ACHN (cell line): ENCODE measurements around the gene PINLYP.
"Not testable (repeated sequence)": the region's sequence is repeated elsewhere in the genome, so short reads cannot be mapped to it uniquely, and the experiment has no call there.

ENCODE experiments used
- DNase-seq: peaks from one replicate; pipeline ENCODE4 v3.0.0-alpha.2; 2015
- in situ Hi-C: cut with HindIII; loops from 2 replicates; pipeline ENCODE4 v1.10.0; 2017; ENCODE audit warnings: low sequenced_read_pairs, low pct_ligation_motif_present, low pct_unique_long_range_greater_than_20kb

The PINLYP gene

DNA sequence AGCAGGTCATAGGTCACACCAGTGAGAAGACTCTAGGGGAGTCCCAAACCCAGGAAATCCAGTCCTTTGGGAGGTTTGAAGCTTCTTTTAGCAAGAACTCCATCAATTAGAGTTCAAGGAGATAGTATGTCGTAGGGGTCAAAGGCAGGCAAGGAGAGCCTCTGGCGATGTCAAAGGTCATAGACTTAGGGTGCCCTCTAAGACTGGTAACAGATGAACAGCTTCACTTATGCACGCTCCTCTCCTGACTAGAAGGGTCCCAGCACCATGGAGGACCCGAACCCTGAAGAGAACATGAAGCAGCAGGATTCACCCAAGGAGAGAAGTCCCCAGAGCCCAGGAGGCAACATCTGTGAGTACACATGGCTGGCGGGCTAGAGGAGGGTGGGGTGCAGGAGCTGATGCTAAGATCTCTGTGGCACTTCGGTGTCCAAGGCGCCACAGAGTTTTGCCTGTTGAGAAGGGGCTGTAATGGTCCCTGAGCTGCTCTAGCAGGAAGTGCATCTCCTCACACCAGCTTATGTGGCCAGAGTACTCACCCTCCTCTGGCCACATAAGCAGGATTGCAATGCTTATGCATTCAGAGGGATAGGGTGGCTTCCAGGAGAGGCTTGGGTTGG lies 21.4 kb downstream of the PINLYP start:
- no peak for DNase-seq
- in situ Hi-C loops, result no loop called here

DNA sequence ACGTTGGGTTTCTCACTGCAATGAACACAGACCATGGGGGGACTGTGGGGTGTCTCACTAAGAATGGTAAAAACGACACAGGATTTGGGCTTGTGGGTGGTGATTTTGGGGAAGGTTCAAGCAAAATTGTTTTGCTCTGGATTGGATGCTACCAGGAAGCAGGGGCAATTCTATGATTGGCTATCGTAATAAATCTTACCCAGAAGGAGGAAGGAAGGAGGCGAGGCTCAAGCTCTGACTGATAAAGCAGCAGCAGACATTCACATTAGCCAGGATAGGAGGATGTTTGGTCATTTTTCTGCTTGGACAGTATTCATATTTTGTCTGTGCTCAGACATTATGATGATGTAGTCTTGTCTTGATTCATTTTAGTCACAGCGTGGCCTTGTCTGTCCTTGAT lies 22.3 kb downstream of the PINLYP start:
- in situ Hi-C loops, result no loop called here
- no peak for DNase-seq

- in situ Hi-C loops, result no loop called here
These were observed 23.0 kb downstream of the PINLYP start for GRCh38 chr19:43598445-43599240.

GRCh38 chr19:43599635-43600295 lies 24.2 kb downstream of the PINLYP start:
- in situ Hi-C loops, result no loop called here
- no peak for DNase-seq

More at GRCh38 chr19:43598445-43599240, 23.0 kb downstream of the PINLYP start:
- DNase-seq, result no peak

DNA sequence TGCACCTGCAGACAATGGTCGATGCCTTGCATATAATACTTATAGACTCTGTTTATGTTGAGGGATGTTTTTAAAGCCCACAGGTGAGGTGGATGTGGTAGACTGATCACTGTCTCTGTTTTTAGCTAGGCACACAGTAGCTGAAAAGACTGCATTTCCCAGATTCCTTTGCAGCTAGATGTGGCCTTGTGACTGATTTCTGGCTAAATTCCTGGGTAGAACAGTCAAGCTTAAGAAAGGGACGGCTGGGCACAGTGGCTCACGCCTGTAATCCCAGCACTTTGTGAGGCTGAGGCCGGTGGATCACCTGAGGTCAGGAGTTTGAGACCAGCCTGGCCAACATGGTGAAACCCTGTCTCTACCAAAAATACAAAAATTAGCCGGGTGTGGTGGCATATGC lies 24.7 kb downstream of the PINLYP start:
- in situ Hi-C loops, DNase-seq: not testable (repeated sequence)

- DNase-seq, result no peak
- in situ Hi-C loops, result no loop called here
These were observed 30.4 kb downstream of the PINLYP start for GRCh38 chr19:43605875-43606568.

DNA sequence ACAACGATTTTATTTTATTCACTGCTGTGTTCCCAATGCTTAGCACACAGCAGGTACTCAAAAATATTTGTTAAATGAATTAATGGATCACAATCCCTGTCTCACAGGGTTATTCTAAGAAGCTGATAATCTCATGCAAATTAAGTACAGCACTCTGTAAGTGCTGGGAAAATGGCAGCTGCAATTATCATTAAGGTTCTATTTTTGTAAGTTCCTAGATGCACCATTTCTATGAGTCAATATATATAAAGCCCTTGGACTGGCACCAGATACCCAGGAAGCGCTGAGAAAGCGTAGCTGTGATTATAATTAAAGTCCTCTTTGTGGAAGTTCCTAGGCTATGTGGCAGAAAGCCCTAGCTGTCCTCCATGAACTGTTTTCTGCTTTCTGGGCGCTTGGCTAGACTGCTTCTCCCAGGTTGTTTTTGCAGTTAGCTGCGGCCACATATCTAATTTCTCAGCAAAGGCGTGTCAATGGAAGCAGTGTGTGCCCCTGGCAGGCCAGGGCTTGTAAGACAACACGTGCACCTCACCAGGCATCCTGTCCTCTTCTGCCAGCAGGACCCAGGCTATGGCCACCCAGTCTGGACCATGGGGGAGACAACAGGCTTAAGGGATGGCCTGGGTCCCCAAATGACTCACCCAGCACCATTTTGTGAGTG lies 31.1 kb downstream of the PINLYP start:
- no peak for DNase-seq
- in situ Hi-C loops, result no loop called here

DNA sequence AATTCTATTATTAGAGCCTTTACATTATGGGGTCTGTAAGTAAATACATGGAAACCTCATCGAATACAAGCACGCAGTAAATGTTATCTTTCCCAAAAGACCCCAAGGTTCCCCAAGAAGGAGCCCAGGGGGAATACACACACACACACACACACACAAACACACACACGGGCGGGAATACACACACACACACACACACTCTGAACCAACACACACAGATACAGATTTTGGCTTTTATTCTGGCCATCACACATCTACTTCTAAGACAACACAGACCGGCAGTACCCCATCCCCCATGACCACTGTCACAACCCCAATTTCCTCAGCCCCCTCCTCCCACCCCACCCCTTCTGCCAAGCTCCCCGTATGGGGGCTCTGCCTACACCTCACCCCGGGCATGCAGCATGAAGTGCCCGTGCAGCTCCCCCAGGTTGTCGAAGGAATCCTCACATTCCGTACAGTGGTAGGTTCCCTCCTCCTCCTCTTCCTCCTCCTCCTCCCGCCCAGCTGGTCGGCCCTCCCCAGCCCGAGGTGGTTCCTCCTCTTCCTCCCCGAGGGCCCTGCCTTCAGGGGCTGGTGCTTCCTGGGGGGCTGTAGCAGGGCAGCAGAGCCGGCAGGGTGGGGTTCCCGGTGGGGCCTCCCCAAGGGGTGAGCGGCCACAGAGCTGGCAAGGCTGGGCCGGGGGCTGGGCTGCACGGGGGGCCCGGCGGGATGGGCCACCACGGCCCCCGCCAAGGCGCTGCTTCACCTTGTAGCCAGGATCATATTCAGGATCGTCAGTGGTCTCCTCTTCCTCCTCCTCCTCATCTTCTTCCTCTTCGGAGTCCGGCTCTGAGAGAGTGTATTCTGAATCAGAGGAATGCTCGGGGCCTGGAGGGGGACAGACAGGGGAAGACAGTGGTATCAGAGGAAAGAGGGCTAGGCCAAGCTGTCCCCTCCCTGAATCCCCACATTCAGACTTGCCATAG lies 31.9 kb downstream of the PINLYP start:
- no peak for DNase-seq

GRCh38 chr19:43609872-43610271 lies 34.3 kb downstream of the PINLYP start:
- in situ Hi-C loops, result no loop called here
- no peak for DNase-seq

More for the DNA sequence above, 31.9 kb downstream of the PINLYP start:
- in situ Hi-C loops, result no loop called here

GRCh38 chr19:43610493-43610892 lies 34.9 kb downstream of the PINLYP start:
- in situ Hi-C loops, result no loop called here
- DNase-seq, result no peak

- in situ Hi-C loops, result no loop called here
- no peak for DNase-seq
These were observed 36.2 kb downstream of the PINLYP start, which contains the start of gene SRRM5 for GRCh38 chr19:43611788-43612187. Gene SRRM5, plus strand, starts transcription at chr19:43612088. Its CDS starts 34 bp downstream, at chr19:43612122.

- DNase-seq, result no peak
- in situ Hi-C loops, result no loop called here
These were observed 36.8 kb downstream of the PINLYP start for GRCh38 chr19:43612374-43612773.

DNA sequence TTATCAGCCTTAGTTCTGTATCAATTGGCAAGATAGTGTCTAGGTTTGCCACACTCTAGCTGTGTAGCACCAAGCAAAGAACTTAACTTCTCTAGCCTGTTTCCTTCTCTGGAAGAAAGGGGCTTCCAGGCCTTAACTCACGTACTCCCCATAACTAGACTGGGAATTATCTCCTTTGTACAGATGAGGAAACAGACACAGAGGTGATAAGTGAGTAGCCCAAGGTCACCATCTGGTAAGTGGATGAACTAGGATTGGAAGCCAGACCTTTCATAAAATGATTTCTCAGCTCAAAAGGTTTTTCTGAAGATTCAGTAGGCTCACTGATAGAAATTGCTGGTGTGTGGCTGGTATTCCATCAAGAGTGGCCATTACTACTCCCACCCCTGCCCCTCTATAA lies 40.7 kb downstream of the PINLYP start:
- in situ Hi-C loops, result no loop called here
- no peak for DNase-seq

DNA sequence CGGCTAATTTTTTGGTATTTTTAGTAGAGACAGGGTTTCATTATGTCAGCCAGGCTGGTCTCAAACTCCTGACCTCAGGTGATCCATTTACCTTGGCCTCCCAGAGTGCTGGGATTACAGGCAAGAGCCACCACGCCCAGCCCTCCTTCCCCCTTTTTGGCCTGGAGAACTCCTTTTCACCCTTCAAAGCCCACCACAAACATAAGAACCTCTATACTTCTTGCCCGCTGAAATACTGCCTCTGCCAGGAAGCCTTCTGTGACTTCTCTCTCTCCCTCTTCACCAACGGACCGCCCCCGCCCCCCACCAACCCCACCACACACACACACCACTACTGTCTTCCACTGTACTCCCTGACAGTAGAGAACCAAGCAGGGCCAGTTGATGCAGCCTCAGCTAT lies 41.4 kb downstream of the PINLYP start:
- in situ Hi-C loops, result no loop called here
- DNase-seq, result no peak

DNA sequence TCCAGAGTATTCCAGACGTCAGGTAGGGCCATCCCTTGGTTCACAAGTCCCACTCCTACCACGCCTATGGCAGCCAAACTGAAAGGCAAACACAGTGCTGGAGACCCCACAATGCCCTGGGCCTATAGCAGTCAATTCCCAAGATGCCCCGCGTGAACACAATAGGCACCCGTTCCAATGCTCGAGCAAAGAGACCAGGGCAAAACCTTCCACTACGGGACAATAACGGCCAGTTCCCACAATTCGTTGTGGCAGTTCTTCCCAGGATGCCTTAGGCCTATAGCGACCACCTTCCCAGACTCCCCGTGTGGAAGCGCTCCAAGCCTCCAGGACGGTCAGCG lies 43.3 kb downstream of the PINLYP start:
- in situ Hi-C loops, result no loop called here
- peak; percentile 11 for DNase-seq

GRCh38 chr19:43619262-43620060 lies 43.9 kb downstream of the PINLYP start, which contains the start of gene ZNF428:
Gene ZNF428, minus strand, starts transcription at chr19:43619629. Its CDS starts 5,325 bp downstream, at chr19:43614304.
- in situ Hi-C loops, result no loop called here

More at GRCh38 chr19:43619262-43620060, 43.9 kb downstream of the PINLYP start, which contains the start of gene ZNF428:
- DNase-seq, result peak; percentile 83
